NCI-H1930 (cell line): ENCODE results near the gene C2CD2.
A peak's percentile ranks its signal among the peaks of the same experiment; 100 is the strongest.
"Not testable (repeated sequence)": the region's sequence is repeated elsewhere in the genome, so short reads cannot be mapped to it uniquely, and the experiment has no call there.

Experiments used
- DNase-seq, 2 experiments: peaks; one replicate each; lab custom pipeline; 2025; lab: John Stamatoyannopoulos, UW

C2CD2 gene

DNA sequence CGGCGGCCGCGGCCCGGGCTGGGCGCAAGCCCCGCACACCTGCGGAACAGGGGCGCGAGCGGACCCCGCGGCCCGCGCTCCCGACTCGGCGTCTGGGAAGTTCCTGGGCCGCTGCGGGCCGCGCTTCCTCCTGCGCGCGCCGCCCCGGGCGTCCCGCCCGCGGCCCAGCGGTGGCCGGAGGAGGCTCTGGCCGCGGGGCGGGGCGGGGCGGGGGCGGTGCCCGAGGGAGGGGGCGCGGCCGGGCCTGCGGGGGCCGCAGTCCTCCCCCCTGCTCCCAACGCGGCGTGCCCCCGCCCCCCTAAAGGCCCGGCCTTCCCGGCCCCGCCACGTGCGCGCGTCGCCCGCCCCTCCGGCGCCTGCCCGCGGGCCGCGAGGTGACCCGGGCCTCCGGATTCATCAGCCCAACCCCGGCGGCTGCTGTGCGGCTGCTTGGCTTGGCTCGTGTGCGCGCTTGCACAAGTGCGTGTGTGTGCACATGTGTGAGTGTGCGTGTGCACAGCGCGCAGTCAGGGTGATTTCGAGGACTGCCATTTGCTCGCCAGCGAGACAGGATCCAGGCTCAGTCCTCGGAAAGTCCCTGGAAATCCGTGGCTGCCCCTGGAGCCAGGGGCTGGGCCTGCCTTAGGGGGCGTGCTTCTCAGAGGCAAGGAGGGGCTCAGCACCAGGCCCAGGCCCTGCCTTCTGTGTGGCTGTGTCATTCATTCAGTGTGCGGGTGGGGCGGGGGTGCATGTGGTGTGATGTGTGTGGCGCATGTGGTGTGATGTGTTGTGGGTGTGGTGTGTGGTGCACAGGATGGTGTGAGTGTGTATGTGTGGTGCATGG lies at the start of gene C2CD2:
Gene C2CD2, minus strand, starts transcription at position 188 of the 823 bp plus-strand sequence. CDS start 370 bp downstream, outside the sequence.
- DNase-seq: peak; percentile 48 to 65

GRCh38 chr21:42003051-42003461 lies 49.2 kb upstream of the C2CD2 start:
- DNase-seq: no peak

DNA sequence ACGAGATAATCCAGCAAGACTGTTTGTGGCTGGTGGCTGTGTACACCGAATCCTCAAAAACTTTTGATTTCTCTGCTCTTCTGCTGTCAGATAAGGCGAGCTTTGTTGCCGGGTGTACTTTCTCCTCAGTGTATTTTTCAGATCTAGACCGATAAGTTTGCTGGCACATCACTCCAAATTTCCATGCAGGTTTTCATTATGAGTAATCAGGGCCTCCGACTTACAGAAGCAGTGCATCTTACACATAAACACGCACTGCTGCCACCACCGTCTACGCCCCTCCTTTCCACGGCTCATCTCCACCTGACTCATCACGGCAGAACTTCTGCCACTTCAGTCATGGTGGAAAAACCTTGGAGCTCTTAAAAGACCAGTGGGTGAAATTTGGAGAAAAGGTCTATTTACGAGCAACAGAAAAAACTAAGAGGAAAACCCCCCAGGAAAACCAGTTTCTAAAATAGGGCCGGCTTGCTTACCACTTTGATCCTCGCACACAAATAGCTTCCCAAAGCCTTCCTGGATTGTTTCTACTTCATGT lies 48.7 kb upstream of the C2CD2 start:
- DNase-seq: no peak

DNA sequence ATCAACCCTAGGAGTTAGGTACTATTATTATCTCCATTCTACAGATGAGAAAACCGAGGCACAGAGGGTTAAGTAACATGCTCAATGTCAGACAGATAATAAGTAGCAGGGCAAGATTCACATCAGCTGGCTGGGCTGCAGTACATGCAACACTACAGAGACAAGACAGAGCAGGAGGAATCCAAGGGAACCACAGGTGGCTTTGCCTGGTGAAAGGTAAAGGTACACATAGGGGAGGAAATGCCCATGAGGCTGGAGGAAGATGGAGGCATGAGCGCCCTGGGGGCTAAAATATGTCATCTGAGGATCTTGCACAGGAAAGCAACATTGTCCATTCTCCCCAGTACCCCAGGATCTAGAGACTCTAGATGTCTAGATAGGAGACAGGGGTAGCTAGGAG lies 48.0 kb upstream of the C2CD2 start:
- DNase-seq: no peak

DNA sequence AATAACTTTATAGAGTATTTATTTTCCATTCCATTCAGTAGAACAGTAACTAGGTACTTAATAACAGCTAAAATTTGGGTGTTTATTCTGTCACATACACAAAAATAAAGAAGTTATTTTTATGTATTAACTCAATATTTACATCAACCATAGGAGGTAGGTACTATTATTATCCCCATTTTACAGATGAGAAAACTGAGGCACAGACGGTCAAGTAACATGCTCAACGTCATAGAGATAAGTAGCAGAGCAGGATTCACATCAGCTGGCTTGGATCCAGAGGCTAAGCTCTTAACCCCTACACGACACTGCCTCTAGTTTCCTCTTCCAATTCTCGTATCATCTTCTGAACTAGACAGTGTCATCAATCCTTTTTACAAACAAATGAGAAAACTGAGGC lies 47.1 kb upstream of the C2CD2 start:
- DNase-seq: no peak

- DNase-seq: no peak
Measured at GRCh38 chr21:41997657-41998056, 43.8 kb upstream of the C2CD2 start.

DNA sequence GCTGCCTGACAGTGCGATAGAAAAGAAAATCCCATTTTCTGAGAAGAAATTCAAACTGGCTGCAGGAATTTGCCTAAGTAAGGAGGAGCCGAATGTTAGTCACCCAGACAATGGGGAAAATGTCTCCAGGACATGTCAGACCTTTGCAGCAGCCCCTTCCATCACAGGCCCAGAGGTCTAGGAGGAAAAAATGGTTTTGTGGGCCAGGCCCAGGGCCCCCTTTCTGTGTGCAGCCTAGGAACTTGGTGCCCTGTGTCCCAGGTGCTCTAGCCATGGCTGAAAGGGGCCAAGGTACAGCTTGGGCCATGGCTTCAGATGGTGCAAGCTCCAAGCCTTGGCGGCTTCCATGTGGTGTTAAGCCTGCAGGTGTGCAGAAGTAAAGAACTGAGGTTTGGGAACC lies 41.8 kb upstream of the C2CD2 start:
- no peak for DNase-seq

DNA sequence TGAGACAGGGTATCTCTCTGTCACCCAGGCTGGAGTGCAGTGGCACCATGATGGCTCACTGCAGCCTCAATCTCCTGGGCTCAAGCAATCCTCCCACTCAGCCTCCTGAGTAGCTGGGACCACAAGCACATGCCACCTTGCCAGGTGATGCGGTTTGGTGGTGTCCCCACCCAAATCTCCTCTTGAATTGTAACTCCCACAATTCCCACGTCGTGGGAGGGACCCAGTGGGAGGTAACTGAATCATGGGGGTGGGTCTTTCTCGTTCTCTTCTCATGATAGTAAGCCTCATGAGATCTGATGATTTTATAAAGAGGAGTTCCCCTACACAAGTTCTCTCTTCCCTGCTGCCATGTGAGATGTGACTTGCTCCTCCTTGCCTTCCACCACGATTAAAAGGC lies 40.8 kb upstream of the C2CD2 start:
- not testable (repeated sequence) for DNase-seq

DNA sequence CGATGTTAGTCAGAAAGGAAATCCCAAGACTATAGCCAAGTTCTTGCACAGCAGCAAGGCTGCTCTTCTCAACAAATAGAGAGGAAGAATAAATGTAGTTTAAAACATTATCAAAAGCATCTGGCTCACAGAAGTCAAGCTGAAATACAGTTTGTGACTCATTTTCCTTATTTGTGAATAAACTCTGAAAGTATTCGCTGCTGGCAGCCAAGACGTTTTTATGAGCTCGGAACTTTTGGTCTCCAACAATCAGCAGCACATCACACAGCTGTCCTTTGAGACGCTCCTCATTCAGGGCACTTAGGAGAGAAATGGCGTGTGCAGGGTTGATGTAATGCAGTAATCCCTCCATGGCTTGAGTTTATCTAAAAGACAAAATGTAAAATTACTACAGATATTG lies 39.9 kb upstream of the C2CD2 start:
- no peak for DNase-seq

- DNase-seq: no peak
Measured at GRCh38 chr21:41992576-41992975, 38.8 kb upstream of the C2CD2 start.

DNA sequence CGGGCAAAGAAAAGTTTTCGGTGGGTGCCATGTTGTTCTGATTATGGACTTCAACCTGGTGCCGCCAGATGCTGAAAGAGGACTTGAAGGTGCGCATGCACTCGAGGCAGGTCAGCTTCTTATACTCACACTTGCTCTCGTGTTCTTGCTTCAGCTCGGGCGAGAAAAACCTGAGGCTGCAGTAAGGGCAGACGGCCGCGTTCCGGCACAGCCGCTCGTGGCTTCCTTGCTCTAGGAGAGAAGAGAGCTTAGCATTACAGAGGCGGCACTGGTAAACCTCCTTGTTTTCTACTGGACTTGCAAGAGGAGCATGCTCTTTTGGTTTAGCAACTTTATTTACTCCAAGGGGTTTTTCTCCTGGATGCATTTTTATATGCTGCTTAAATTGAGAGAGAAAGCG lies 37.8 kb upstream of the C2CD2 start:
- DNase-seq: no peak

DNA sequence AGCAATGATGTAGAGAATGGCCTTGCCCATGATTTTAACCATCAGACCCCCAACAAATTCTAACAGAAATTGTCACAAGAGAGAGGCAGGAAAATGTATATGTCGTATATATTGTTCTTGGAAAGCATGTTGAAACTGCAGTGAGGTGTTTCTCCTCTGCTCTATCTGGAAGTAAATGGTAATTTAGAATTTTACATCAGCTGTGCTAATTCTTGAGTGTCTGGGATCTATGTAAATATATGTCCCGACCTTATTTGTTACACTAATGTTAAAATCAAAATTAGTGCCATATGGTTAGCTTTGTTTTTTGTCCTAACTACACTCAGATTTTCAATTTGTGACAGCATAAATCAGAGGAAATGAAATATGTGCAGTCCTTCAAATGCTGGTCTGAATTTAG lies 35.9 kb upstream of the C2CD2 start:
- no peak for DNase-seq

- DNase-seq: no peak
Measured at GRCh38 chr21:41987310-41987709, 33.5 kb upstream of the C2CD2 start.

DNA sequence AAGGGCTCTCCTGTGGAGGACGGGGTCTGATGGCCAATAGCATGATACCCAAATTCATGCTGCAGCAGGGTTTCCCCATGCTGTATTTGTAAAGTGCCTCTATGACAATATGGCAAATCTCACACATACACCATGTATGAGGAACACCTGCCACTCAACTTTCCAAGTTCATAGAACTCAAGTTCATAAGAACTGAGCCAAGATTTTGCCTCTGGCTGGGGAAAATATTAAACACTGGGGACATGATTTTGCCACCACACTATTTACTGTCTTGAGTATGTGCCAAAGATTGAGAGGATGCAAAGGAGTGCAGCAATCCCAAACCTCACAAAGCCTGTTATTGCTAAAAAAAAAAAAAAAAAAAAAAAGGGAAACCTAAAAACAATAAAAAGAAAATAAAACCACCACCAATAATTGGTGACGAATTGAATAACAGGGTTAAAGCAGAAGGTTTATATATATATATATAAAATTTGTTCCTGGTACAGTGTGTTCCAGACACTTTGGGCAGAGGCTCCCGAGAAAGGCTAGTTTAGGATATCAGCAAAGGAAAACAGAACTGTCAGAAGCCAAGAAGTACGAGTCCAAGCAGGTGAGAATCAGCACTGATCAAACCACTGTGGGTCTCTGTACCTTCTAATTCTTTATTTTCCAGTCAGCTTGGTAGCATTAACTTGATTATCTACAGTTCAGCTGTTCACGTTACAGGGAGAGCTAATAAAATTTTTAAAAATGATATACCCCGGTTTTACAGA lies 32.0 kb upstream of the C2CD2 start:
- DNase-seq: no peak

GRCh38 chr21:41983229-41983628 lies 29.4 kb upstream of the C2CD2 start:
- no peak for DNase-seq

GRCh38 chr21:41980561-41980960 lies 26.7 kb upstream of the C2CD2 start:
- DNase-seq: no peak

DNA sequence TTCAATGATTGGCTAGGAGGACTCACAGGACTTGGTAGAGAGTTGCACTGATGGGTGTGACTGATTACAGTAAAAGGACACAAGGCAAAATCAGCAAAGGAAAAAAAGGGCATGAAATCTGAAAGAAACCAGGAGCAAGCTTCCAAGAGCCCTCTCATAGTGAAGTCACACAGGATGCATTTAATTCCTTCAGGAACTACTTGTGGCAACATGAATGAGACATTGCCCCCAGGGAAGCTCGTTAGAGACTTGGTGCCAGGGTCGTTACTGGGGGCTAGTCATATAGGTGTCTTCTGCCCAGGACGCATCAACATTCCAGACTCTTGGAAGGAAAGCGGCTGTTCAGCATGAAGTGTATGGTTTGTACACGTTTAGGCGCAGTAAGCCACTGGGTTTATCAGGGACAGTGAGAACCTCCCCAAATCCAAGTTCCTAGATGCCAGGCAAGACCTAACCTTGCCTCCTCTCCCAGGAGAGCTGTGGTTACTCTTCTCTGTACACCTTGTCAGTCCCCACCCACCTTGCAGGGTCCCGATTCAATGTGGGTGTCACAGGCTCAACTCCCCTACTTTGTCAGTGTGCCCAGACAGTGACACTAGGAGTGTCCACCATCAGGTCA lies 26.0 kb upstream of the C2CD2 start:
- DNase-seq: no peak

- DNase-seq: no peak
Measured at GRCh38 chr21:41979335-41979734, 25.5 kb upstream of the C2CD2 start.

GRCh38 chr21:41977034-41977950 lies 23.5 kb upstream of the C2CD2 start:
- no peak for DNase-seq

DNA sequence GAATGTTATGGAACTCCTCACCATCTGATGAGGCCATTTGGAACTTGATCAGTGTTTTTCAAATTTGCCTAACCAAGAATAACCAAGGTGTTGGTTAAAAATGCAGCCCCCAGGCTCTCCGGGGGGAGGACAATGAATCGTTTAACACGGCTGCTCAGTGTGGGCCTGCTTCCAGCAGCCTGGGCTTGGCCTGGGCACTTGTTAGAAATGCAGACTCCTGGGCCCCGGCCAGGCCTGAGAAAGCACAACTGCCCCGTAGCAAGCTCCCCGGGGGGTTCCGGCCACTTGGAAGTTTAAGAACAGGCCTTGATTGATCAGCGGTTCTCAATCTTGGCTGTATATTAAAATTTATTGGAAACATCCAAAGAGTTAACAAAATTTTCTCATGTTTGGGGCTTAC lies 22.8 kb upstream of the C2CD2 start:
- no peak for DNase-seq
